BE2C (cell line): Measurements from ENCODE around the gene GPR34.

Experiments
- DNase-seq: peaks from one replicate; pipeline ENCODE4 v3.0.0-alpha.2; 2020
- H3K27me3 ChIP-seq: fragments of 250-450 bp; sonication (Bioruptor Pico); 2 replicates; pipeline ENCODE4 v1.5.1; 2020; ENCODE audit warnings: mild to moderate bottlenecking
- H3K36me3 ChIP-seq: fragments of 250-450 bp; sonication (Bioruptor Pico); 2 replicates; pipeline ENCODE4 v1.5.1; 2020; ENCODE audit warnings: mild to moderate bottlenecking
- H3K4me1 ChIP-seq: fragments of 250-450 bp; sonication (Bioruptor Pico); 2 replicates; pipeline ENCODE4 v1.5.1; 2020
- H3K4me3 ChIP-seq: 2 replicates; pipeline ENCODE4 v1.5.1; 2011; ENCODE audit warnings: low read depth, low read length
- H3K9me3 ChIP-seq: fragments of 250-450 bp; sonication (Bioruptor Pico); 2 replicates; pipeline ENCODE4 v1.5.1; 2020
- TF ChIP-seq, protein P1 (sequence below): IDR thresholded peaks from 2 replicates; pipeline ENCODE4 v1.5.1; 2012; ENCODE audit warnings: mild to moderate bottlenecking, low read depth, low read length

Gene GPR34

DNA sequence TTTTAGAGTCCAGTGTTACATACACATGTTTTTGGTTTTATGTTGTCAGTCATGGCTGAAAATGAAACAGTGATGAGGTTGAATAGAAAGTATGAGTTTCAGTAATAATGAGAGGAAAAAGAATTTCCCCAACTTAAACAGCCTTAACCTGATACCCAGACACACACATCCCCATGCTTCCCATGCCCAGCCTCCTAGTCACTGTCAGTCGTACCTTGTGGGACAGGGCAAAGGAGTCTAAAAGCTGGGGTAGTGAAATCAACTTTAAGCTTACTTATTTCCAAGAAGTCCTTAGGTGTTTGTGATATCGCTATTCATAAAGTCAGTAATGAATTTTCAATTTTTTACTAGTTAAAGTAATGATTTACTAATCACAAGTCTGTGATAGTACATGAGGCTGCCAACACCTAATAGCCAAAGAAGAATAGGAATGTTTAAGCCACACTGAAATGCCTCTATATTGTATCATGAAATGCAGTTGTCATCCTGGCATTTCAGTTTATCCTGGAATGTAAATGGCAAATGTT, 24.3 kb upstream of the GPR34 start:
- Histone ChIP-seq H3K36me3 (no peaks in the 10 kb centered on the region), H3K9me3 (no peaks in the 10 kb centered on the region), H3K4me3 (no peak overlapping the region), H3K27me3 (no peaks in the 10 kb centered on the region), H3K4me1 (no peaks in the 10 kb centered on the region)
- DNase-seq, result no peak
- TF ChIP-seq, protein P1, sequence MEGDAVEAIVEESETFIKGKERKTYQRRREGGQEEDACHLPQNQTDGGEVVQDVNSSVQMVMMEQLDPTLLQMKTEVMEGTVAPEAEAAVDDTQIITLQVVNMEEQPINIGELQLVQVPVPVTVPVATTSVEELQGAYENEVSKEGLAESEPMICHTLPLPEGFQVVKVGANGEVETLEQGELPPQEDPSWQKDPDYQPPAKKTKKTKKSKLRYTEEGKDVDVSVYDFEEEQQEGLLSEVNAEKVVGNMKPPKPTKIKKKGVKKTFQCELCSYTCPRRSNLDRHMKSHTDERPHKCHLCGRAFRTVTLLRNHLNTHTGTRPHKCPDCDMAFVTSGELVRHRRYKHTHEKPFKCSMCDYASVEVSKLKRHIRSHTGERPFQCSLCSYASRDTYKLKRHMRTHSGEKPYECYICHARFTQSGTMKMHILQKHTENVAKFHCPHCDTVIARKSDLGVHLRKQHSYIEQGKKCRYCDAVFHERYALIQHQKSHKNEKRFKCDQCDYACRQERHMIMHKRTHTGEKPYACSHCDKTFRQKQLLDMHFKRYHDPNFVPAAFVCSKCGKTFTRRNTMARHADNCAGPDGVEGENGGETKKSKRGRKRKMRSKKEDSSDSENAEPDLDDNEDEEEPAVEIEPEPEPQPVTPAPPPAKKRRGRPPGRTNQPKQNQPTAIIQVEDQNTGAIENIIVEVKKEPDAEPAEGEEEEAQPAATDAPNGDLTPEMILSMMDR, result no peak

DNA sequence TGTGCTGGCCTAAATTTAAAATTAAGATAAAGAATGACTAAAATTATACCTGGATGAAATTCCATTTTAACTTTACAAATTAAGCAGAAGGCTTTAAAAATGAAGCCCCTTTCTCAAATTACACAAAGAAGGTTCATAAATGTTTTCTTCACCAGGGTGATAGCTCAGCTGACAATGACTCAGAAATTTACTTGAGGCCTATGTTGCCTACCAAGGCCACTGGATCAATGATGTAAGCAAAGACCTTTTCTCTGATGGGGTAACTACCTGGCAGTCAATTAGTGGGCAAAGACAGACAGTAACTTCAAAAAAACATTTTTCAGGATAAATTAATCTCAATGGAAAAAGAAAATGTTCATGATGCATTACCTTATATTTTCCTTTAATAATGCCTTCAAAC, 23.9 kb upstream of the GPR34 start:
- TF ChIP-seq, protein P1, result no peak
- Histone ChIP-seq H3K27me3 (no peaks in the 10 kb centered on the region), H3K9me3 (no peaks in the 10 kb centered on the region), H3K36me3 (no peaks in the 10 kb centered on the region), H3K4me3 (no peak overlapping the region), H3K4me1 (no peaks in the 10 kb centered on the region)
- no peak for DNase-seq

DNA sequence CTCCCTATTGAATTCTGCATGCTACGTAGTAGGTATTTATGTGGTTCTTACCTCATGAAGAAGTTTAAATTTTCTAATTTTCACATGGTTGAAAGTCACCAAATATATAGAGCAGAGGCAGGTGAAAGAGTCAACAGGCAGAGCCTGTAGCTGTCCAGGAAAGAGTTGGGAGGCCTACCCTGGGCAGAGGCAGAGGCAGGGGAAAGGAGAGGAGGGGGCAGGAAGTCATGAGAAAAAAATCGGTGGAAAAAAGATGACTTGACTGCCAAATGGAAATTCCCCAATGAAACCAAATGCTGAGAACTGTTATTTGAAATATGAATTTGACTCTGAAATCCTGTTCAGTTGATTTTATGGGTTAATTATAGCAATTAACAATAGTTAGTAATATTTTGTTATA, 23.1 kb upstream of the GPR34 start:
- TF ChIP-seq, protein P1, result no peak
- no peaks in the 10 kb centered on the region for H3K36me3 ChIP-seq
- no peaks in the 10 kb centered on the region for H3K27me3 ChIP-seq
- no peak for DNase-seq
- H3K4me3 ChIP-seq, result no peak overlapping the region
- H3K9me3 ChIP-seq, result no peaks in the 10 kb centered on the region
- no peaks in the 10 kb centered on the region for H3K4me1 ChIP-seq

DNA sequence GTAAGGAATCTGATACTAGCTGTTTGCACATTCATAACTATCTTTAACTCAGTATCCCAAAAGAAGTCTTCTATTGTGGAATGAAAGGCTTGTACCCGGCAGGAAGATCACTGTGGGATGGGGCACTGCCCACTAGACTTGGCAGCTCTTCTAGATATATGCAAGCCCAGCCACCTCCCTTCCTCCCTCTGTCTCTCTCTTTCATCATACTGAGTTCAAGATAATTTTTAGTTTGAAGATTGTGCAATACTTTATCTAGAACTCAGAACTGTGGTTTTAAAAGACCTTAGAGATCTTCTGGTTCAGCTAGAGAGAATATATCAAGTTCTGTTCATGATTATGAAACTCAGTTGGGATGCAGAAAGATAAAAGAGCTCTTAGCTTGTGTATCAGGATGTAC, 22.5 kb upstream of the GPR34 start:
- Histone ChIP-seq H3K4me1 (no peaks in the 10 kb centered on the region), H3K9me3 (no peaks in the 10 kb centered on the region), H3K4me3 (no peak overlapping the region), H3K36me3 (no peaks in the 10 kb centered on the region), H3K27me3 (no peaks in the 10 kb centered on the region)
- DNase-seq, result no peak
- TF ChIP-seq, protein P1, result no peak

DNA sequence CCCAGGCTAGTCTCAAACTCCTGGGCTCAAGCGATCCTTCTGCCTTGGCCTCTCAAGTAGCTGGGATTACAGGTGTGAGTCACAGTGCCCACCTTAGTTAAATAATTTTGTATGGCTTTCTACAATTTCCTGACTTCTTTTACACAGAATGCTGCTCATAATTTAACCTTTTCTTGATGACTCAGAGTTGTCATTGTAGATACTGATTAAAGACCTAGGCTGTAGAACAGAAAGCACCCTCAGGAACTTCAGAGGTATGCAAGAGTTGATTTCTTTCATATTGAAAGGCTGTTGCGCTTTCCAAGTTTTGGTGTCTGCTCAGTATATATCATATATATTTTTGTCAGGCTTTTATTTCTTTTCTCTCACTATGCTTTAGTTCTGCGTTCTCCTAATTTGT, 21.1 kb upstream of the GPR34 start:
- TF ChIP-seq, protein P1, result no peak
- H3K9me3 ChIP-seq, result no peaks in the 10 kb centered on the region
- no peaks in the 10 kb centered on the region for H3K27me3 ChIP-seq

DNA sequence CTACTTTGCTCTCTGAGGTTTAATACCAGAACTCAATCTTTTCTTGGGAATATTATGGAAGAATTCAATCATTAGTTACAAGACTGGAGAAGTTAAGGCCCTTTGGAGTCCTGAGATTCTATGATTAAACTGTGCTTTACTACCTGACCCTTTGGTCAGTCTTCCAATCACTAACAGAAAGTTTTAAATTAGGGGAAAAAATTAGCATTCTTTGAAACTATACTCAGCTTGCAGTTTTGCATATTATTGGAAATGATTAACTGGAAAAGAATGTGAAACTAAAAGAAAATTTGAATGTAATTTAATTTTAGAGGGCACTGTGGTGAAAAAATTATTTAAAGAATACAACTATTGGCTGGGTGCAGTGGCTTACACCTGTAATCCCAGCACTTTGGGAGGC, 18.7 kb upstream of the GPR34 start:
- DNase-seq, result no peak
- H3K36me3 ChIP-seq, result no peaks in the 10 kb centered on the region
- H3K4me1 ChIP-seq, result no peaks in the 10 kb centered on the region
- H3K4me3 ChIP-seq, result no peak overlapping the region
- no peaks in the 10 kb centered on the region for H3K27me3 ChIP-seq
- H3K9me3 ChIP-seq, result no peaks in the 10 kb centered on the region
- TF ChIP-seq, protein P1, result no peak

More for the DNA sequence above, 21.1 kb upstream of the GPR34 start:
- no peak overlapping the region for H3K4me3 ChIP-seq
- H3K4me1 ChIP-seq, result no peaks in the 10 kb centered on the region
- no peak for DNase-seq
- H3K36me3 ChIP-seq, result no peaks in the 10 kb centered on the region
